Gastroesophageal sphincter (tissue), 4 donors: ENCODE results near the gene CBFA2T2. TPM values are rescaled to one million over a fixed set of nuclear protein-coding genes. Genes with fewer than 3 reads are reported as not detected.

Source experiments
- ATAC-seq: fragments of 150-250 bp; one replicate; pipeline ENCODE4 v1.9.1; 2016; ENCODE audit warnings: mild to moderate bottlenecking, moderate library complexity
- H3K27ac ChIP-seq, 4 donors: fragments of 200-600 bp; sonication (generic) in 3 of 4; 1 replicate in 3 of 4; 2 replicates in 1 of 4; pipeline ENCODE4 v1.5.1; 2016 to 2019
- H3K27me3 ChIP-seq: fragments of 200-600 bp; sonication (generic); one replicate; pipeline ENCODE4 v1.5.1; 2019
- H3K36me3 ChIP-seq, 2 donors: fragments of 200-600 bp; sonication (generic); one replicate each; pipeline ENCODE4 v1.5.1; 2019; ENCODE audit warnings: control low read depth in 1 of 2
- H3K4me1 ChIP-seq, 3 donors: fragments of 200-600 bp; sonication (generic); 1 replicate in 2 of 3; 2 replicates in 1 of 3; pipeline ENCODE4 v1.5.1; 2016 to 2019; ENCODE audit warnings: control low read depth in 2 of 3
- H3K4me3 ChIP-seq, 2 donors: fragments of 200-600 bp; sonication (generic); one replicate each; pipeline ENCODE4 v1.5.1; 2019; ENCODE audit warnings: mild to moderate bottlenecking in 1 of 2, moderate library complexity in 1 of 2
- H3K9me3 ChIP-seq, 3 donors: fragments of 200-600 bp; sonication (generic); one replicate each; pipeline ENCODE4 v1.5.1; 2017 to 2019; ENCODE audit warnings: control low read depth in 2 of 3
- CTCF ChIP-seq, 4 experiments: fragments of 200-600 bp in 2 of 4; fragments of 450-650 bp in 2 of 4; sonication (generic) in 1 of 4; IDR thresholded peaks; one replicate each; pipeline ENCODE4 v1.5.1; 2017 to 2019; ENCODE audit warnings: antibody characterized with exemption in 4 of 4, mild to moderate bottlenecking in 2 of 4, moderate library complexity in 2 of 4
- EP300 ChIP-seq: sonication (generic); formaldehyde crosslinking; IDR thresholded peaks from one replicate; pipeline ENCODE4 v1.6.1; 2017; ENCODE audit warnings: antibody characterized with exemption, mild to moderate bottlenecking
- POLR2A ChIP-seq, 2 donors: fragments of 450-650 bp; IDR thresholded peaks; one replicate each; pipeline ENCODE4 v1.6.1; 2017; ENCODE audit warnings: antibody characterized with exemption in 2 of 2, mild to moderate bottlenecking in 2 of 2, moderate library complexity in 1 of 2
- POLR2AphosphoS5 ChIP-seq: sonication (generic); formaldehyde crosslinking; IDR thresholded peaks from one replicate; pipeline ENCODE4 v1.6.1; 2017; ENCODE audit warnings: antibody characterized with exemption
- WGBS, 2 donors: methylation state at CpG; one replicate each; pipeline ENCODE4 v1.1.5; 2018; ENCODE audit warnings: low coverage in 1 of 2; 5-methylcytosine and 5-hydroxymethylcytosine counted together
- total RNA-seq, 4 donors: library from RNA; depleted of rRNA; stranded (reverse); fragments of >200 nt; gene quantifications; one replicate each; pipeline ENCODE4 v1.1.0, GENCODE V29; 2016

The CBFA2T2 gene
- total RNA-seq, 4 donors from 2014 or later: 11.1 to 17.4 (median 14.2) TPM

GRCh38 chr20:33670715-33671499 lies 181.0 kb downstream of the CBFA2T2 start:
- 86 to 88% methylated on average over 5 of the region's 6 CpGs for WGBS, 2 donors
- Histone ChIP-seq H3K27me3 (no peaks in the 10 kb centered on the region), H3K9me3 (no peaks in the 10 kb centered on the region), H3K27ac (peak overlapping the region in 2 of 4 donors; percentile 95 to 97), H3K4me3 (no peak overlapping the region), H3K36me3 (peaks cover 0 to 36% of the 10 kb centered on the region in 2 donors), H3K4me1 (peaks cover 0 to 95% (median 36%) of the 10 kb centered on the region in 3 donors)
- no peak for ATAC-seq
- no peak for TF ChIP-seq EP300
- TF ChIP-seq POLR2A (IDR thresholded peaks at IDR 0.05): no peak
- TF ChIP-seq POLR2AphosphoS5: no peak
- TF ChIP-seq CTCF (IDR thresholded peaks at IDR 0.05): no peak

- H3K4me1 ChIP-seq: peaks cover 0 to 95% (median 40%) of the 10 kb centered on the region in 3 donors
- peaks cover 0 to 36% of the 10 kb centered on the region in 2 donors for H3K36me3 ChIP-seq
- no peak for ATAC-seq
- H3K27ac ChIP-seq: peak overlapping the region in 3 of 4 donors; percentile 93 to 97 (median 95)
- H3K27me3 ChIP-seq: no peaks in the 10 kb centered on the region
- H3K9me3 ChIP-seq: no peaks in the 10 kb centered on the region
- TF ChIP-seq CTCF (IDR thresholded peaks at IDR 0.05) (no peak), POLR2AphosphoS5 (no peak), POLR2A (IDR thresholded peaks at IDR 0.05) (no peak)
- WGBS, 2 donors: 72 to 83% methylated on average over 3 to 6 of the region's 8 CpGs
- no peak overlapping the region for H3K4me3 ChIP-seq
Observed at GRCh38 chr20:33671573-33672288, 181.8 kb downstream of the CBFA2T2 start.

GRCh38 chr20:33672426-33673113 lies 182.7 kb downstream of the CBFA2T2 start:
- H3K4me3 ChIP-seq: peak overlapping the region; percentile 56 to 90

GRCh38 chr20:33673114-33673409 lies 183.2 kb downstream of the CBFA2T2 start:
- TF ChIP-seq POLR2A (IDR thresholded peaks at IDR 0.05) (no peak), CTCF (IDR thresholded peaks at IDR 0.05) (no peak), EP300 (no peak), POLR2AphosphoS5 (no peak)
- no peak for ATAC-seq
- H3K4me1 ChIP-seq: peaks cover 0 to 92% (median 45%) of the 10 kb centered on the region in 3 donors
- WGBS, 2 donors: no CpG with 5 or more reads among the region's 4 CpGs
- no peaks in the 10 kb centered on the region for H3K27me3 ChIP-seq
- H3K27ac ChIP-seq: peak overlapping the region; percentile 68 to 97 (median 94)
- peaks cover 0 to 36% of the 10 kb centered on the region in 2 donors for H3K36me3 ChIP-seq
- H3K9me3 ChIP-seq: no peaks in the 10 kb centered on the region
- H3K4me3 ChIP-seq: peak overlapping the region; percentile 56 to 90

More at GRCh38 chr20:33672426-33673113, 182.7 kb downstream of the CBFA2T2 start:
- Histone ChIP-seq H3K9me3 (no peaks in the 10 kb centered on the region), H3K36me3 (peaks cover 0 to 36% of the 10 kb centered on the region in 2 donors), H3K4me1 (peaks cover 0 to 95% (median 46%) of the 10 kb centered on the region in 3 donors), H3K27me3 (no peaks in the 10 kb centered on the region), H3K27ac (peak overlapping the region in 3 of 4 donors; percentile 93 to 97 (median 95))
- TF ChIP-seq EP300 (no peak), POLR2AphosphoS5 (no peak), CTCF (IDR thresholded peaks at IDR 0.05) (no peak), POLR2A (IDR thresholded peaks at IDR 0.05) (no peak)
- ATAC-seq: no peak
- 25% methylated on average over 4 of the region's 17 CpGs; no CpG with 5 or more reads in 1 of the 2 donors for WGBS, 2 donors
